H9 (cell line): ENCODE data around the gene TEKT3. TPM values are rescaled to one million over a fixed set of nuclear protein-coding genes. Genes with fewer than 3 reads are reported as not detected.

Experiments
- DNase-seq: peaks from one replicate; pipeline ENCODE4 v3.0.0-alpha.2; 2017
- H2AFZ ChIP-seq: one replicate; pipeline ENCODE4 v1.6.1; 2013; ENCODE audit warnings: mild to moderate bottlenecking, low read length, control low read depth, moderate library complexity
- H2AK5ac ChIP-seq: 2 replicates; pipeline ENCODE4 v1.6.1; 2013; ENCODE audit warnings: low read length, control low read depth, mixed read lengths; ENCODE audit not compliant: insufficient read length
- H2BK120ac ChIP-seq: one replicate; pipeline ENCODE4 v1.6.1; 2013; ENCODE audit warnings: low read depth, mild to moderate bottlenecking, low read length, control low read depth, inconsistent platforms; ENCODE audit not compliant: poor library complexity, severe bottlenecking
- H2BK12ac ChIP-seq: 2 replicates; pipeline ENCODE4 v1.6.1; 2013; ENCODE audit warnings: low read length, control low read depth, mixed read lengths, low read depth; ENCODE audit not compliant: insufficient read length
- H2BK15ac ChIP-seq: 2 replicates; pipeline ENCODE4 v1.6.1; 2013; ENCODE audit warnings: low read depth, low read length, control low read depth
- H2BK20ac ChIP-seq: one replicate; pipeline ENCODE4 v1.6.1; 2013; ENCODE audit warnings: low read depth, mild to moderate bottlenecking, low read length, control low read depth, inconsistent platforms; ENCODE audit not compliant: poor library complexity, severe bottlenecking
- H2BK5ac ChIP-seq: 2 replicates; pipeline ENCODE4 v1.6.1; 2013; ENCODE audit warnings: low read length, control low read depth, mixed read lengths; ENCODE audit not compliant: insufficient read length
- H3K14ac ChIP-seq: 2 replicates; pipeline ENCODE4 v1.6.1; 2013; ENCODE audit warnings: low read length, control low read depth; ENCODE audit not compliant: insufficient read depth
- H3K18ac ChIP-seq: 2 replicates; pipeline ENCODE4 v1.6.1; 2013; ENCODE audit warnings: low read depth, mild to moderate bottlenecking, mixed read lengths, low read length, control low read depth; ENCODE audit not compliant: insufficient read length
- H3K23ac ChIP-seq: 2 replicates; pipeline ENCODE4 v1.6.1; 2013; ENCODE audit warnings: low read length, control low read depth, mixed read lengths, low read depth; ENCODE audit not compliant: insufficient read length
- H3K23me2 ChIP-seq: 2 replicates; pipeline ENCODE4 v1.6.1; 2013; ENCODE audit warnings: low read depth, mild to moderate bottlenecking, mixed read lengths, low read length, control low read depth; ENCODE audit not compliant: insufficient read length, poor library complexity, severe bottlenecking
- H3K27ac ChIP-seq: 2 replicates; pipeline ENCODE4 v1.5.1; 2013; ENCODE audit warnings: low read length, control low read depth, mixed read lengths, low read depth; ENCODE audit not compliant: insufficient read length
- H3K27me3 ChIP-seq: 2 replicates; pipeline ENCODE4 v1.6.1; 2013; ENCODE audit warnings: low read length, control low read depth, inconsistent platforms; ENCODE audit not compliant: insufficient read depth
- H3K4ac ChIP-seq: 2 replicates; pipeline ENCODE4 v1.6.1; 2013; ENCODE audit warnings: low read depth, mild to moderate bottlenecking, control low read depth, inconsistent platforms, low read length, moderate library complexity
- H3K4me1 ChIP-seq: 2 replicates; pipeline ENCODE4 v1.6.1; 2013; ENCODE audit warnings: low read length, control low read depth, inconsistent platforms; ENCODE audit not compliant: insufficient read depth
- H3K4me2 ChIP-seq: 2 replicates; pipeline ENCODE4 v1.6.1; 2013; ENCODE audit warnings: low read length, control low read depth, mixed read lengths; ENCODE audit not compliant: insufficient read length, insufficient read depth
- H3K56ac ChIP-seq: 2 replicates; pipeline ENCODE4 v1.6.1; 2013; ENCODE audit warnings: low read depth, mild to moderate bottlenecking, mixed read lengths, low read length, control low read depth; ENCODE audit not compliant: insufficient read length
- H3K79me1 ChIP-seq: 2 replicates; pipeline ENCODE4 v1.6.1; 2013; ENCODE audit warnings: low read depth, mild to moderate bottlenecking, moderate library complexity, low read length, control low read depth, inconsistent platforms; ENCODE audit not compliant: insufficient read depth, poor library complexity, severe bottlenecking
- H3K79me2 ChIP-seq: 2 replicates; pipeline ENCODE4 v1.6.1; 2013; ENCODE audit warnings: low read length, control low read depth, inconsistent platforms; ENCODE audit not compliant: insufficient read depth
- H3K9ac ChIP-seq: 2 replicates; pipeline ENCODE4 v1.6.1; 2013; ENCODE audit warnings: low read length, control low read depth, mixed read lengths; ENCODE audit not compliant: insufficient read length; ENCODE audit errors: extremely low read depth
- H3K9me3 ChIP-seq: one replicate; pipeline ENCODE4 v1.6.1; 2013; ENCODE audit warnings: low read depth, low read length, inconsistent platforms; ENCODE audit not compliant: control insufficient read depth
- H3T11ph ChIP-seq: one replicate; pipeline ENCODE4 v1.6.1; 2013; ENCODE audit warnings: mild to moderate bottlenecking, low read length, control low read depth, inconsistent platforms
- H4K20me1 ChIP-seq: one replicate; pipeline ENCODE4 v1.6.1; 2013; ENCODE audit not compliant: control insufficient read depth, insufficient read length, insufficient read depth
- H4K5ac ChIP-seq: 2 replicates; pipeline ENCODE4 v1.6.1; 2013; ENCODE audit warnings: low read depth, mild to moderate bottlenecking, mixed read lengths, low read length, control low read depth; ENCODE audit not compliant: insufficient read length
- H4K8ac ChIP-seq: replicated peaks from 2 replicates; pipeline ENCODE4 v1.6.1; 2013; ENCODE audit warnings: low read length, control low read depth, mixed read lengths, low read depth; ENCODE audit not compliant: insufficient read length
- H4K91ac ChIP-seq: 2 replicates; pipeline ENCODE4 v1.6.1; 2013; ENCODE audit warnings: low read depth, mild to moderate bottlenecking, moderate library complexity, mixed read lengths, low read length, control low read depth; ENCODE audit not compliant: insufficient read length
- H3K27ac Mint-ChIP-seq, 3 experiments: 2 replicates in 2 of 3; 3 replicates in 1 of 3; pipeline ENCODE4 v1.8.0; 2020 to 2021; ENCODE audit warnings: mixed read lengths in 3 of 3, mild to moderate bottlenecking in 1 of 3, moderate library complexity in 1 of 3
- H3K27me3 Mint-ChIP-seq: 2 replicates; pipeline ENCODE4 v1.8.0; 2021; ENCODE audit warnings: low read depth, mild to moderate bottlenecking, moderate library complexity, mixed read lengths
- H3K36me3 Mint-ChIP-seq, 3 experiments: 2 replicates in 2 of 3; 3 replicates in 1 of 3; pipeline ENCODE4 v1.8.0; 2020 to 2021; ENCODE audit warnings: low read depth in 3 of 3, mixed read lengths in 3 of 3; ENCODE audit not compliant: insufficient read depth in 1 of 3
- H3K4me1 Mint-ChIP-seq, 2 experiments: 2 replicates each; pipeline ENCODE4 v1.8.0; 2020; ENCODE audit warnings: mixed read lengths in 2 of 2
- H3K4me3 Mint-ChIP-seq, 2 experiments: 2 replicates in 1 of 2; 3 replicates in 1 of 2; pipeline ENCODE4 v1.8.0; 2020 to 2021; ENCODE audit warnings: mild to moderate bottlenecking in 2 of 2, mixed read lengths in 2 of 2, moderate library complexity in 1 of 2
- H3K9me3 Mint-ChIP-seq, 2 experiments: 2 replicates in 1 of 2; 3 replicates in 1 of 2; pipeline ENCODE4 v1.8.0; 2020; ENCODE audit warnings: mild to moderate bottlenecking in 2 of 2, mixed read lengths in 2 of 2, moderate library complexity in 1 of 2
- WGBS: extraction: QIAGEN DNeasy Blood & Tissue Kit; methylation state at CpG from one replicate; pipeline ENCODE4 v1.1.7; 2013; ENCODE audit warnings: missing lambda C conversion rate, low lambda C conversion rate, mixed read lengths; ENCODE audit not compliant: insufficient read length; ENCODE audit errors: extremely low coverage; 5-methylcytosine and 5-hydroxymethylcytosine counted together
- total RNA-seq: library from RNA; stranded (reverse); gene quantifications from 2 replicates; pipeline ENCODE4 v1.2.1, GENCODE V29; 2021
- TF ChIP-seq, protein P1 (sequence below): fragments of 200-600 bp; sonication (generic); conservative IDR thresholded peaks from 3 replicates; pipeline ENCODE4 v1.8.0; 2021; ENCODE audit warnings: antibody characterized with exemption, mild to moderate bottlenecking

Gene TEKT3
- total RNA-seq, 1 experiment from 2014 or later, result 0.42 TPM

- Mint-ChIP-seq H3K4me3 (no peak overlapping the region), H3K27me3 (peaks cover 33% of the 10 kb centered on the region), H3K4me1 (no peaks in the 10 kb centered on the region), H3K36me3 (no peaks in the 10 kb centered on the region; a peak in 2 of 7 replicates), H3K27ac (no peak overlapping the region), H3K9me3 (peaks cover 11 to 14% of the 10 kb centered on the region in 2 experiments)
- H3K14ac ChIP-seq, result no peak overlapping the region
- H4K8ac ChIP-seq, result no peak overlapping the region
- no peaks in the 10 kb centered on the region for H3K4me1 ChIP-seq
- no peak overlapping the region for H4K5ac ChIP-seq
- H2AK5ac ChIP-seq, result no peak overlapping the region
- TF ChIP-seq, protein P1, sequence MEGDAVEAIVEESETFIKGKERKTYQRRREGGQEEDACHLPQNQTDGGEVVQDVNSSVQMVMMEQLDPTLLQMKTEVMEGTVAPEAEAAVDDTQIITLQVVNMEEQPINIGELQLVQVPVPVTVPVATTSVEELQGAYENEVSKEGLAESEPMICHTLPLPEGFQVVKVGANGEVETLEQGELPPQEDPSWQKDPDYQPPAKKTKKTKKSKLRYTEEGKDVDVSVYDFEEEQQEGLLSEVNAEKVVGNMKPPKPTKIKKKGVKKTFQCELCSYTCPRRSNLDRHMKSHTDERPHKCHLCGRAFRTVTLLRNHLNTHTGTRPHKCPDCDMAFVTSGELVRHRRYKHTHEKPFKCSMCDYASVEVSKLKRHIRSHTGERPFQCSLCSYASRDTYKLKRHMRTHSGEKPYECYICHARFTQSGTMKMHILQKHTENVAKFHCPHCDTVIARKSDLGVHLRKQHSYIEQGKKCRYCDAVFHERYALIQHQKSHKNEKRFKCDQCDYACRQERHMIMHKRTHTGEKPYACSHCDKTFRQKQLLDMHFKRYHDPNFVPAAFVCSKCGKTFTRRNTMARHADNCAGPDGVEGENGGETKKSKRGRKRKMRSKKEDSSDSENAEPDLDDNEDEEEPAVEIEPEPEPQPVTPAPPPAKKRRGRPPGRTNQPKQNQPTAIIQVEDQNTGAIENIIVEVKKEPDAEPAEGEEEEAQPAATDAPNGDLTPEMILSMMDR, result no peak
- no peak overlapping the region for H4K91ac ChIP-seq
- no peak overlapping the region for H2AFZ ChIP-seq
- no peak overlapping the region for H3K4me2 ChIP-seq
- no peak for DNase-seq
- H3K27ac ChIP-seq, result no peak overlapping the region
- H3K27me3 ChIP-seq, result no peaks in the 10 kb centered on the region; the same call in 1 of the 2 replicates
- H2BK5ac ChIP-seq, result no peak overlapping the region
- no CpG with 5 or more reads among the region's 6 CpGs for WGBS
- H3K9ac ChIP-seq, result no peak overlapping the region
- no peaks in the 10 kb centered on the region for H3K79me2 ChIP-seq
- no peak overlapping the region for H3T11ph ChIP-seq
- H2BK120ac ChIP-seq, result no peak overlapping the region
- no peaks in the 10 kb centered on the region for H3K23me2 ChIP-seq
- H3K23ac ChIP-seq, result no peak overlapping the region
- H3K56ac ChIP-seq, result no peak overlapping the region
- H3K9me3 ChIP-seq, result no peaks in the 10 kb centered on the region
- H4K20me1 ChIP-seq, result no peaks in the 10 kb centered on the region
- no peak overlapping the region for H3K18ac ChIP-seq
- H3K79me1 ChIP-seq, result no peaks in the 10 kb centered on the region
- no peak overlapping the region for H3K4ac ChIP-seq
- H2BK20ac ChIP-seq, result no peak overlapping the region
- no peak overlapping the region for H2BK12ac ChIP-seq
- H2BK15ac ChIP-seq, result no peak overlapping the region
Measured at GRCh38 chr17:15271741-15272140, 69.7 kb downstream of the TEKT3 start.
